Uterus (tissue), 4 donors: ENCODE measurements around the gene CDH15. TPM values are rescaled to one million over a fixed set of nuclear protein-coding genes. Genes with fewer than 3 reads are reported as not detected.

Experiments
- DNase-seq, 2 donors: peaks; one replicate each; pipeline ENCODE4 v3.0.0-alpha.2; 2019 to 2020
- H3K27ac ChIP-seq, 2 donors: fragments of 200-600 bp; sonication (generic); 1 replicate in 1 of 2; 2 replicates in 1 of 2; pipeline ENCODE4 v1.5.1; 2016 to 2018
- H3K27me3 ChIP-seq, 2 donors: fragments of 200-600 bp; sonication (generic); one replicate each; pipeline ENCODE4 v1.5.1; 2018 to 2019; ENCODE audit warnings: control low read depth in 1 of 2
- H3K36me3 ChIP-seq, 2 donors: fragments of 200-600 bp; sonication (generic); one replicate each; pipeline ENCODE4 v1.5.1; 2019; ENCODE audit warnings: control low read depth in 1 of 2
- H3K4me1 ChIP-seq, 2 donors: fragments of 200-600 bp; sonication (generic); one replicate each; pipeline ENCODE4 v1.5.1; 2018 to 2019; ENCODE audit warnings: control low read depth in 1 of 2
- H3K4me3 ChIP-seq, 2 donors: fragments of 200-600 bp; sonication (generic); 1 replicate in 1 of 2; 2 replicates in 1 of 2; pipeline ENCODE4 v1.5.1; 2018 to 2019; ENCODE audit warnings: mild to moderate bottlenecking in 1 of 2
- H3K9me3 ChIP-seq, 2 donors: fragments of 200-600 bp; sonication (generic); one replicate each; pipeline ENCODE4 v1.5.1; 2019; ENCODE audit warnings: control low read depth in 1 of 2
- POLR2A ChIP-seq, 2 donors: fragments of 450-650 bp; IDR thresholded peaks; one replicate each; pipeline ENCODE4 v1.6.1; 2016; ENCODE audit warnings: antibody characterized with exemption in 2 of 2, mild to moderate bottlenecking in 1 of 2, moderate library complexity in 1 of 2
- intact Hi-C: fragments of 100-400 bp; cut with DNase I; formaldehyde crosslinking; loops from one replicate; pipeline ENCODE4 v1.15.1; 2023; ENCODE audit warnings: low total_unique reads
- total RNA-seq, 4 donors: library from RNA; depleted of rRNA in 3 of 4; stranded (reverse); fragments of >200 nt in 3 of 4; gene quantifications; one replicate each; pipeline versions ENCODE4 v1.1.0 to v1.2.4, GENCODE V29; 2014 to 2023
- TF ChIP-seq, protein P1 (sequence below), 4 experiments: fragments of 200-600 bp in 2 of 4; fragments of 450-650 bp in 2 of 4; sonication (generic) in 2 of 4; IDR thresholded peaks; one replicate each; pipeline ENCODE4 v1.5.1; 2016 to 2019; ENCODE audit warnings: antibody characterized with exemption in 4 of 4, mild to moderate bottlenecking in 2 of 4, moderate library complexity in 1 of 4
- donor health status: DM: yes; HTN: yes; CAD: no.

CDH15 gene
- total RNA-seq: under 1 TPM in 1 of 4 donors, not detected in 3; 0.21 TPM

GRCh38 chr16:89171216-89172170, at the start of gene CDH15:
TSS of gene CDH15 (plus strand) at chr16:89171748. CDS start at chr16:89171832, 84 bp downstream.
- no peaks in the 10 kb centered on the region for H3K4me1 ChIP-seq
- no peak within 1 kb of the TSS for H3K27ac ChIP-seq
- no peaks in the 10 kb centered on the region for H3K9me3 ChIP-seq
- DNase-seq: peak; percentile 50 to 61
- no peak within 1 kb of the TSS for H3K4me3 ChIP-seq
- peaks cover 19 to 23% of the 10 kb centered on the region in 2 donors for H3K27me3 ChIP-seq
- intact Hi-C loops: no loop called here
- no peak for TF ChIP-seq POLR2A (IDR thresholded peaks at IDR 0.05)
- TF ChIP-seq, protein P1, sequence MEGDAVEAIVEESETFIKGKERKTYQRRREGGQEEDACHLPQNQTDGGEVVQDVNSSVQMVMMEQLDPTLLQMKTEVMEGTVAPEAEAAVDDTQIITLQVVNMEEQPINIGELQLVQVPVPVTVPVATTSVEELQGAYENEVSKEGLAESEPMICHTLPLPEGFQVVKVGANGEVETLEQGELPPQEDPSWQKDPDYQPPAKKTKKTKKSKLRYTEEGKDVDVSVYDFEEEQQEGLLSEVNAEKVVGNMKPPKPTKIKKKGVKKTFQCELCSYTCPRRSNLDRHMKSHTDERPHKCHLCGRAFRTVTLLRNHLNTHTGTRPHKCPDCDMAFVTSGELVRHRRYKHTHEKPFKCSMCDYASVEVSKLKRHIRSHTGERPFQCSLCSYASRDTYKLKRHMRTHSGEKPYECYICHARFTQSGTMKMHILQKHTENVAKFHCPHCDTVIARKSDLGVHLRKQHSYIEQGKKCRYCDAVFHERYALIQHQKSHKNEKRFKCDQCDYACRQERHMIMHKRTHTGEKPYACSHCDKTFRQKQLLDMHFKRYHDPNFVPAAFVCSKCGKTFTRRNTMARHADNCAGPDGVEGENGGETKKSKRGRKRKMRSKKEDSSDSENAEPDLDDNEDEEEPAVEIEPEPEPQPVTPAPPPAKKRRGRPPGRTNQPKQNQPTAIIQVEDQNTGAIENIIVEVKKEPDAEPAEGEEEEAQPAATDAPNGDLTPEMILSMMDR (IDR thresholded peaks at IDR 0.05): no peak
- no peaks in the 10 kb centered on the region for H3K36me3 ChIP-seq

DNA sequence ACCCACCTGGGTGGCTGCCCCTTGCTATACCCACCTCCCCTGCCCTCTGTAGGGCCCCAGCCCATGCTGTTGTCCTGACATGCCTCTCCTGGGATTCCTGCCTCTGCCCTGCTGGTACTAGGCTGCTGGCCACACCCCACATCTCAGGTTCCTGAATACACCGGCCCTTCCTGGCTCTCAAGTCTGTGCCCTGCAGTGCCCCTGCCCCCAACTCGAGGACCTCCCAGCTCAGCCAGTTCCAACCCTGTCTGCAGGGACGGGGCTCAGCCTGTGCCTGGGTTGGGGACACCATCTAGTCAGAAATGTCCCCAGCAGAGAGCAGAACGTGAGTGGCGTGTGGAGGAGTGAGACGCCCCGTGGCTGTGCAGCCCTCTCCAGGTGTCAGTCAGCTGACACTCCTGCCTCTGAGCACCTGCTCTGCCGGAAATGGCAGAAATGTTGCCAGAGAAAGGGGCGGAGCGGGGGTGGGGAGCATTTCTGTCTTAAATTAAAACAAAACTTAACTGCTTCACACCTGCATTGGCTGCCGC, 49.2 kb upstream of the CDH15 start:
- no peak overlapping the region for H3K27ac ChIP-seq
- DNase-seq: no peak
- no peaks in the 10 kb centered on the region for H3K36me3 ChIP-seq
- intact Hi-C loops: no loop called here
- no peaks in the 10 kb centered on the region for H3K27me3 ChIP-seq
- H3K9me3 ChIP-seq: no peaks in the 10 kb centered on the region
- H3K4me3 ChIP-seq: no peak overlapping the region
- TF ChIP-seq, protein P1 (IDR thresholded peaks at IDR 0.05): no peak
- no peak for TF ChIP-seq POLR2A (IDR thresholded peaks at IDR 0.05)
- no peaks in the 10 kb centered on the region for H3K4me1 ChIP-seq

GRCh38 chr16:89123001-89123830, 48.3 kb upstream of the CDH15 start:
- H3K27ac ChIP-seq: no peak overlapping the region
- no peaks in the 10 kb centered on the region for H3K4me1 ChIP-seq
- no peaks in the 10 kb centered on the region for H3K27me3 ChIP-seq
- intact Hi-C loops: no loop called here
- no peaks in the 10 kb centered on the region for H3K36me3 ChIP-seq
- no peak for DNase-seq
- no peak overlapping the region for H3K4me3 ChIP-seq
- H3K9me3 ChIP-seq: no peaks in the 10 kb centered on the region
- no peak for TF ChIP-seq POLR2A (IDR thresholded peaks at IDR 0.05)
- TF ChIP-seq, protein P1 (IDR thresholded peaks at IDR 0.05): no peak

GRCh38 chr16:89123831-89124100, 47.8 kb upstream of the CDH15 start:
- intact Hi-C loops: no loop called here
- Histone ChIP-seq H3K27ac (no peak overlapping the region), H3K27me3 (no peaks in the 10 kb centered on the region), H3K36me3 (no peaks in the 10 kb centered on the region), H3K4me1 (no peaks in the 10 kb centered on the region), H3K9me3 (no peaks in the 10 kb centered on the region), H3K4me3 (no peak overlapping the region)
- TF ChIP-seq, protein P1 (IDR thresholded peaks at IDR 0.05): no peak
- no peak for TF ChIP-seq POLR2A (IDR thresholded peaks at IDR 0.05)
- no peak for DNase-seq
